COLO668 (cell line): ENCODE measurements around the gene NRIP1.

Source experiments
- DNase-seq: peaks from one replicate; lab custom pipeline; 2025; ENCODE audit not compliant: unreplicated experiment; lab: John Stamatoyannopoulos, UW

NRIP1 gene

GRCh38 chr21:14923468-14923867, 141.3 kb downstream of the NRIP1 start:
- no peak for DNase-seq

- no peak for DNase-seq
Observed at GRCh38 chr21:14922980-14923379, 141.8 kb downstream of the NRIP1 start.

GRCh38 chr21:14918527-14918926, 146.3 kb downstream of the NRIP1 start:
- DNase-seq = no peak

GRCh38 chr21:14917762-14918161, 147.0 kb downstream of the NRIP1 start:
- no peak for DNase-seq

GRCh38 chr21:14916676-14917141, 148.1 kb downstream of the NRIP1 start:
- DNase-seq = no peak

DNA sequence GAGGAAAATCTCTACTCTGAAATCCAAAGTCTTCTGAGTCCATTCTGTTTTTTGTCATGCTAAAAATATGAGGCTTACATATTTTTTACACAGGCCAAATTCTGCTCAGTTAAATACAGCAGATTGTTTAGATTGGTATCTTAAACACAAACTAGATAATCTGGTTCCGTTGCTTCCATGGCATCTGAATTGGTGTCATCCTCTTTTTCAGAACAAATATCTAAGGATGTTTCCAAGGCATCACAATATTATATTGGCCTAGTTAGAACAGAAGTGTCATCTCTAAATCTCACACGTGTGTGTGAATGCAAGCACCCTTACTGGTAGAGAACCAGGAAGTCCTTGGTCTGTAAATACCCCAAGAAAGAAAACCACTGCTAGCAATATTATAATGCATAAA, 151.2 kb downstream of the NRIP1 start:
- DNase-seq = no peak

GRCh38 chr21:14911351-14911750, 153.4 kb downstream of the NRIP1 start:
- DNase-seq = no peak
